Ishikawa (cell line): Measurements from ENCODE around the gene BACH2.

ENCODE experiments used
- CEBPB ChIP-seq: IDR thresholded peaks from 2 replicates; pipeline ENCODE4 v1.6.1; 2012
- EP300 ChIP-seq: IDR thresholded peaks from 2 replicates; pipeline ENCODE4 v1.6.1; 2012; ENCODE audit warnings: borderline replicate concordance
- NFIC ChIP-seq: IDR thresholded peaks from 2 replicates; pipeline ENCODE4 v1.6.1; 2012
- YY1 ChIP-seq: IDR thresholded peaks from 2 replicates; pipeline ENCODE4 v1.6.1; 2012; ENCODE audit warnings: low read depth

- TF ChIP-seq CEBPB (no peak), EP300 (no peak), YY1 (no peak), NFIC (no peak)
Measured at GRCh38 chr6:89970072-89970471, 326.6 kb downstream of the BACH2 start.
